GM18498 (cell line): ENCODE data around the gene SCLT1.

Experiments used
- ATAC-seq: cut with Tn5 transposase; IDR thresholded peaks from one replicate; pipeline ENCODE4 v1.9.1; 2021; ENCODE audit warnings: mild to moderate bottlenecking, moderate library complexity; ENCODE audit not compliant: unreplicated experiment

Gene SCLT1

DNA sequence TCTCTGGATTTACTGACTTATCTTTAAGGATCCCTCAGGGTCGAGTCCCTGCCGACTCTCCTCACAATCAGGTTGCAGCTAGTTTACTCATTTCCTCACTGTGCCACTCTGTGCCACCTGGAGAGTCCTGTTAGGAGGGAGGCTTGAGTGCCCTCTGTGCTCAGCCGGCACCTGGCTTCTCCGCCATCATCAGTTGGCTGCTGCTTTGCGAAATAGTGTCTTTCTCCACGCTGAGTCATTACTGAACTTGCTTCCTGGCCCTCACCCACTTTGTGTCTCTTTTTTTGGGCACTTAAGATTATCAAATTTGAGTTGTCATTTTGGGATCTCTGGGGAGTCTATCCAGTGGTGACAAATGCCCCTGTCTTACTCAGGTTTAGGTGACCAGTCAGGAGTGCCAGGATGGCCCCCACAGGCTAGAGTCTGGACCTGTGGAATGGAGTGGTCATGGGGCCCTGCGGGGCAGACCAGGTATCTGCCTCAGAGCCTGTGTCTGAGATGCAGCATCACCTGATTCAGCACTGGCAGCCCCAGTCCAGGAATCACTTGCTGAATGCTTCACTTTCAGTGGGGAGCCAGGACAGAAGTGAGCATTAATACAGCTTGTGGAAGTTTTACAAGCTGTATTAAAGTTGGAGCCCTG is 246.1 kb downstream of the SCLT1 start:
- no peak for ATAC-seq

DNA sequence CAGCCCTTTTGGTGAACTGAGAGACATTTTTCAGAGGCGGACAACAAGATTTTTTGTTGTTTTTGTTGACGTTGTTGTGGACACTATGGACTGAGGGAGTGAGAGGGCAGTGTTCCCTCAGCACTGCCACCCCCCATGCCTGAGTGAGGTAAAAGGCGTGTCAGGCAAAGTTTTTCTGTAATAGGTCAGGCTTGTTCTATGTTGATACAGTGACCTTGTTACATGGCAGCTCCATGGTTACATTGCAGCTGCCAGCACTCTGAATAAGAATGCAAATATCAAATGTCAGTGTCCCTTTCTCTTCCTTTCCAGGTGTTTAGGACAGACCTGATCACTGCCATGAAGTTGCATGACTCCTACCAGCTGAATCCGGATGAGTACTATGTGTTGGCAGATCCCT is 247.3 kb downstream of the SCLT1 start:
- ATAC-seq, result no peak

DNA sequence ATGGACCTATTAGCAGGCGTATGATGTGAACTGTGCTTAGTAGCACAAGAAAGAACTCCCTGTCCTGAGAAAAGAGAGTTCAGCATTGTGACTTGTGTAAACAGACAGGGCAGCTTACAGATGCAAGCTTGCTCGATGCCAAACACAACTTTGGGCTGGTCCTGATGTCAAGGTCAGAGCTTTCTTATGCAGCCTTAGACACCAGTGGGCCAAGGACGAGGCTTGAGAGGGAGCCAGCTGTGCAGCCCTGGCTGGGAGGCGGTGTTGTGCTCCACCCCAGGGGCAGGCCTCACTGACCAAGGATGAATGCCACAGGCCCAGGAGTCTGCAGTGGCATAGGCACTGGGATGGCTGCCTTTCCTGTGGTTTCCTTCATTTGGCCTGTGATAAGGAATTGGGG is 248.4 kb downstream of the SCLT1 start:
- no peak for ATAC-seq

DNA sequence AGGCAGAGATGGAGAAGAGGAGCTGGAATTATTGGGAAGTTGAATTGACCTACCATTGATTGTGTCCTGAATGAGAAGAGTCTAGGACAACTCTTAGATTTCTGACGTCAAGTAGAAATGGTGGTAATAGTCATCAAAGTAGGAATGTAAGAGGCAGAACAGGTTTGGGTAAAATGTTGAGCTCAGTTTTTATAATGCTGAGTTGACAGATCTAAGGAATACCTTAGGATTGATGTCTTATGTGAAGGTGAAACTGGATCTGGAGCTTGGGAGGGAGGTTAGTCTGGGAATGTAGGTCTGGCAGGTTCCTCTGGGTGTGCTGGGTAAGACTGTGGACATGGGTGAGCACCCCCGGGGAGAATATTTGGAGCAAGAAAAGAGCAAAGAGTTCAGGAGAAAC is 251.9 kb downstream of the SCLT1 start:
- ATAC-seq, result no peak

DNA sequence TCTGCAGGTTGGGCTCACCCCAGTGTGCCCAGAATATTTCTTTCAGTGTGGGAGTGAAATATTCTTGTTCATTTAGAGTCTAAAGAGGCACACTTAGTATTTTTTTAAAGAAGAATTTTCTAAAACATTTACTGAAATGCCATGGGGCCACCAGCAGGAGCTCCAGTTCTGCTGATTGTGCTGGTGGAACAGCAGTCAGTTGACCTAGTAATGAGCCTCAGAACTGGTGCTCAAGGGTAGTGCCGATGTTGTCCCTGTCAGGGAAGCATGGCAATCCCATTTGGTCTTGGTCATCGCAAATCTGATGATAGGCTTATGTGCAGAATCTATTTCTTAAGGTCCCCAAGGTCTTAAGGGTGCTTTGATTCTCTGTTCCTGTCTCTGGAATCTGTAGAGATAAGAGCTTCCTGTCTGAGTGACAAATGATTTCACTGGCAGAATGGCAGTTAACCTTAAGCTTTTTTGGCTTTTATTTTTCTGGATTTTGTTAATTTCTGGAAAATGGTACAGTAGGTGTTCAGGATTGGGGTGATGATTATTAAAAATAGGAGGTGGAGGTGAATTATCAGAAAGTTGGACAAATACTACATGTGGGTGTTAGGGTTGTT is 252.5 kb downstream of the SCLT1 start:
- ATAC-seq, result no peak

DNA sequence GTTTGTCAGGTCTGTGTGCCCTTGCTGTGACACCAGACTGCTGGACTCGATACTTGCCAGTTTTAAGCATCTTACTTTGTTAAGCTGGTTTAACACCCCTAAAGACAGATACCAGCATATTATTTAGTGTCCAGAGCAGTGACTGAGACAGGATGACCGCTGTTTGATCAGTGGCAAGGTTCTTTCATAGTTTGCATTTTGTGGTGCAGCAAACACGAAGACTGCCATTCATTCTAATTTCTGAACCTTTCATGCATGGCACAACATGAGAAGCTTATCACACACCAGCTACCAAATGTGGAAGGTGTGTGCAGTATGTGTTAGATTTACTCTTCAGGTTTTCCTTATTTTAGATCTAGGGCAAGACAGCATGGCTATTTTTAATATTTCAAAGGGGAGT is 255.7 kb downstream of the SCLT1 start:
- ATAC-seq, result no peak

DNA sequence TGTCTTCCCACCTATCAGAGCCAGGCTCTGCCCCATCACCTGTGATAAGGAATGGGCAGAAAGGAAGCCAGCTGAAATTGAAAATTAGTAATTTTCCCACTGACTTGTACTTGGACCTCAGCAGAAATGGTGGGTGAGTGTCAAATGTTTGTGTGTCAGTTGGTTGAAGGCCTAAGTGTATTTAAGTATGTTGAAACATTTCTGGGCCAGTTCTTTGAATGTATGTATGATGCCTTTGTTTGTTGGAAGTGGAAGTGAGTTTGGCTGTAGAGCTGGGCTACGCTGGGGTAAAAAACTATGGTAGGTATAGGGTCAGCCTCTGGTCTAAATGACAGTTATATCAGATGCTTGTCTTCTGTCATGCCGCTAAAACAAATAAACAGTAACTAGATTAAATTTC is 256.1 kb downstream of the SCLT1 start:
- no peak for ATAC-seq

DNA sequence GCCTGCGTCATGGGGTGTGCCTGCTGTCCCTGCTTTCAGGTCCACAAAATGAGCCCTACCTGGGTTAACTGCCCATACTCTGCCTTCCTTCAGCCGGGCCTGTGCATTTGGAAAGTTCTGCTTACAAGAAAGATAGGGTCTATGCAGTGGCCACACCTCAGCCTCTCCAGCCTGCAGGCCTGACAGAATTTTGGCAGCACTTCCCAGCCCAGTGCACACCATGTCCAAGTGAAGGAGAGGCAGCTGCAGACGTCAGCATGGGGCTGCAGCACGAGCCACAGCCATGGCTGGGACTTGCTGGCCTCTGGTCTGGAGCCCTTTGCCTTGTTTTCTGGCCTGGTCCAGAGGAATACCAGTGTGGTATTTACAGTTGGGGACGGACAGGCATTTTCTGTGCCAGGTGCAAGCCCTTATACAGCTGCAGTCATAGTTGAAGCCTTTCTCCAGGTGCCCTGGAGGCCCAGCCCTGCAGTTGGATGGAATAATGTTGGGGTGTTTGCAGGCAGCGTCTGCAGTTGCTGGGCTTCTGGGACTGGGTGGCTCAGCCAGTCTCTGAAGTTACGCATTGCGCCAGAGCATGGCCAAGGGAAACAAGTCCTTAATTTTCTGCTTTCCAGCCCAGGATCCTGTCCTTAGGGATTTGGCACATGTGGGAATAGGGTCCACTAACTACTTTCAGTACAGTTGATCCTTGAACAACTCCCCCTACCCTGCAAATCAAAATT is 257.7 kb downstream of the SCLT1 start:
- no peak for ATAC-seq
